Measurements from ENCODE around the gene CEBPZ. TPM values are rescaled to one million over a fixed set of nuclear protein-coding genes. Genes with fewer than 3 reads are reported as not detected.

CEBPZ gene
- total RNA-seq, 1 experiment from 2014 or later = 146 TPM

- TF ChIP-seq, protein P1, sequence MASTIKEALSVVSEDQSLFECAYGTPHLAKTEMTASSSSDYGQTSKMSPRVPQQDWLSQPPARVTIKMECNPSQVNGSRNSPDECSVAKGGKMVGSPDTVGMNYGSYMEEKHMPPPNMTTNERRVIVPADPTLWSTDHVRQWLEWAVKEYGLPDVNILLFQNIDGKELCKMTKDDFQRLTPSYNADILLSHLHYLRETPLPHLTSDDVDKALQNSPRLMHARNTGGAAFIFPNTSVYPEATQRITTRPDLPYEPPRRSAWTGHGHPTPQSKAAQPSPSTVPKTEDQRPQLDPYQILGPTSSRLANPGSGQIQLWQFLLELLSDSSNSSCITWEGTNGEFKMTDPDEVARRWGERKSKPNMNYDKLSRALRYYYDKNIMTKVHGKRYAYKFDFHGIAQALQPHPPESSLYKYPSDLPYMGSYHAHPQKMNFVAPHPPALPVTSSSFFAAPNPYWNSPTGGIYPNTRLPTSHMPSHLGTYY (CRISPR knock-in tag; IDR thresholded peaks at IDR 0.05) = no peak
- TF ChIP-seq, protein P2, sequence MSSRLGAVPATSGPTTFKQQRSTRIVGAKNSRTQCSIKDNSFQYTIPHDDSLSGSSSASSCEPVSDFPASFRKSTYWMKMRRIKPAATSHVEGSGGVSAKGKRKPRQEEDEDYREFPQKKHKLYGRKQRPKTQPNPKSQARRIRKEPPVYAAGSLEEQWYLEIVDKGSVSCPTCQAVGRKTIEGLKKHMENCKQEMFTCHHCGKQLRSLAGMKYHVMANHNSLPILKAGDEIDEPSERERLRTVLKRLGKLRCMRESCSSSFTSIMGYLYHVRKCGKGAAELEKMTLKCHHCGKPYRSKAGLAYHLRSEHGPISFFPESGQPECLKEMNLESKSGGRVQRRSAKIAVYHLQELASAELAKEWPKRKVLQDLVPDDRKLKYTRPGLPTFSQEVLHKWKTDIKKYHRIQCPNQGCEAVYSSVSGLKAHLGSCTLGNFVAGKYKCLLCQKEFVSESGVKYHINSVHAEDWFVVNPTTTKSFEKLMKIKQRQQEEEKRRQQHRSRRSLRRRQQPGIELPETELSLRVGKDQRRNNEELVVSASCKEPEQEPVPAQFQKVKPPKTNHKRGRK (CRISPR knock-in tag; IDR thresholded peaks at IDR 0.05; ENCODE audit: borderline replicate concordance) = no peak
- no peak for TF ChIP-seq ZNF263 (CRISPR knock-in tag; IDR thresholded peaks at IDR 0.05; ENCODE audit: low read depth)
- no peak for TF ChIP-seq ZNF317 (CRISPR knock-in tag; IDR thresholded peaks at IDR 0.05; ENCODE audit: borderline replicate concordance, low read depth)
- no peak for TF ChIP-seq ESRRA (CRISPR knock-in tag; IDR thresholded peaks at IDR 0.05; ENCODE audit: borderline replicate concordance)
- TF ChIP-seq MYBL2 (CRISPR knock-in tag; IDR thresholded peaks at IDR 0.05) = no peak
- TF ChIP-seq, protein P3, sequence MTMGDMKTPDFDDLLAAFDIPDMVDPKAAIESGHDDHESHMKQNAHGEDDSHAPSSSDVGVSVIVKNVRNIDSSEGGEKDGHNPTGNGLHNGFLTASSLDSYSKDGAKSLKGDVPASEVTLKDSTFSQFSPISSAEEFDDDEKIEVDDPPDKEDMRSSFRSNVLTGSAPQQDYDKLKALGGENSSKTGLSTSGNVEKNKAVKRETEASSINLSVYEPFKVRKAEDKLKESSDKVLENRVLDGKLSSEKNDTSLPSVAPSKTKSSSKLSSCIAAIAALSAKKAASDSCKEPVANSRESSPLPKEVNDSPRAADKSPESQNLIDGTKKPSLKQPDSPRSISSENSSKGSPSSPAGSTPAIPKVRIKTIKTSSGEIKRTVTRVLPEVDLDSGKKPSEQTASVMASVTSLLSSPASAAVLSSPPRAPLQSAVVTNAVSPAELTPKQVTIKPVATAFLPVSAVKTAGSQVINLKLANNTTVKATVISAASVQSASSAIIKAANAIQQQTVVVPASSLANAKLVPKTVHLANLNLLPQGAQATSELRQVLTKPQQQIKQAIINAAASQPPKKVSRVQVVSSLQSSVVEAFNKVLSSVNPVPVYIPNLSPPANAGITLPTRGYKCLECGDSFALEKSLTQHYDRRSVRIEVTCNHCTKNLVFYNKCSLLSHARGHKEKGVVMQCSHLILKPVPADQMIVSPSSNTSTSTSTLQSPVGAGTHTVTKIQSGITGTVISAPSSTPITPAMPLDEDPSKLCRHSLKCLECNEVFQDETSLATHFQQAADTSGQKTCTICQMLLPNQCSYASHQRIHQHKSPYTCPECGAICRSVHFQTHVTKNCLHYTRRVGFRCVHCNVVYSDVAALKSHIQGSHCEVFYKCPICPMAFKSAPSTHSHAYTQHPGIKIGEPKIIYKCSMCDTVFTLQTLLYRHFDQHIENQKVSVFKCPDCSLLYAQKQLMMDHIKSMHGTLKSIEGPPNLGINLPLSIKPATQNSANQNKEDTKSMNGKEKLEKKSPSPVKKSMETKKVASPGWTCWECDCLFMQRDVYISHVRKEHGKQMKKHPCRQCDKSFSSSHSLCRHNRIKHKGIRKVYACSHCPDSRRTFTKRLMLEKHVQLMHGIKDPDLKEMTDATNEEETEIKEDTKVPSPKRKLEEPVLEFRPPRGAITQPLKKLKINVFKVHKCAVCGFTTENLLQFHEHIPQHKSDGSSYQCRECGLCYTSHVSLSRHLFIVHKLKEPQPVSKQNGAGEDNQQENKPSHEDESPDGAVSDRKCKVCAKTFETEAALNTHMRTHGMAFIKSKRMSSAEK (CRISPR knock-in tag; IDR thresholded peaks at IDR 0.05; ENCODE audit: borderline replicate concordance) = no peak
- no peak for TF ChIP-seq HMGA2 (CRISPR knock-in tag; IDR thresholded peaks at IDR 0.05)
- TF ChIP-seq RELA (CRISPR knock-in tag; IDR thresholded peaks at IDR 0.05; ENCODE audit: borderline replicate concordance) = no peak
- TF ChIP-seq OVOL2 (CRISPR knock-in tag; IDR thresholded peaks at IDR 0.05; ENCODE audit: borderline replicate concordance) = no peak
- TF ChIP-seq NFE2L1 (CRISPR knock-in tag; IDR thresholded peaks at IDR 0.05) = no peak
- TF ChIP-seq, protein P4, sequence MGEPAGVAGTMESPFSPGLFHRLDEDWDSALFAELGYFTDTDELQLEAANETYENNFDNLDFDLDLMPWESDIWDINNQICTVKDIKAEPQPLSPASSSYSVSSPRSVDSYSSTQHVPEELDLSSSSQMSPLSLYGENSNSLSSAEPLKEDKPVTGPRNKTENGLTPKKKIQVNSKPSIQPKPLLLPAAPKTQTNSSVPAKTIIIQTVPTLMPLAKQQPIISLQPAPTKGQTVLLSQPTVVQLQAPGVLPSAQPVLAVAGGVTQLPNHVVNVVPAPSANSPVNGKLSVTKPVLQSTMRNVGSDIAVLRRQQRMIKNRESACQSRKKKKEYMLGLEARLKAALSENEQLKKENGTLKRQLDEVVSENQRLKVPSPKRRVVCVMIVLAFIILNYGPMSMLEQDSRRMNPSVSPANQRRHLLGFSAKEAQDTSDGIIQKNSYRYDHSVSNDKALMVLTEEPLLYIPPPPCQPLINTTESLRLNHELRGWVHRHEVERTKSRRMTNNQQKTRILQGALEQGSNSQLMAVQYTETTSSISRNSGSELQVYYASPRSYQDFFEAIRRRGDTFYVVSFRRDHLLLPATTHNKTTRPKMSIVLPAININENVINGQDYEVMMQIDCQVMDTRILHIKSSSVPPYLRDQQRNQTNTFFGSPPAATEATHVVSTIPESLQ (CRISPR knock-in tag; IDR thresholded peaks at IDR 0.05) = no peak
Observed at GRCh38 chr2:37271376-37272067, 40.1 kb upstream of the CEBPZ start (continued).

DNA sequence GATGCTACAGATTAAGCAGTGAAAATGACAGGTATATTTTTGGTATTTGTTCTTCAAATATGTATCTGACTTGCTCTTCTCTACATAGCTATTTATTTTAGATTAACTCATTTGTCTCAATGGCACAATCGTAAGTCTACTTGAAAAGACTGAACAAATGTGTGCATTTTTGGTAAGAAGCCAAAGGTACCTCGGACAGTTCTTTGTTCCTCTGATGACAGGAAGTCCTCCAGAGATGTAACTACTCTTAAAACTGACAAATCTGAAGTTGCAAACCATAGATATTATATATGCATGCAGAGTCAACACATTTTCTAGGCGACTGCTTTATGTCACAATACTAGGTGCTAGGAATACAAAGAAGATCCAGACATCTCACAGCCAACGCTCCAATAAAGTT lies 36.7 kb upstream of the CEBPZ start:
- H3K27me3 Mint-ChIP-seq (ENCODE audit: low read depth) = no peaks in the 10 kb centered on the region
- ChIA-PET CTCF (no interaction called here), POLR2A (no interaction called here)
- H3K4me3 Mint-ChIP-seq = no peak overlapping the region
- no peak for ATAC-seq
- peaks cover 35% of the 10 kb centered on the region for H3K4me1 Mint-ChIP-seq
- peaks cover 37% of the 10 kb centered on the region for H3K36me3 Mint-ChIP-seq
- 0 out of 2 replicates have a peak overlapping the region, but pooled peaks have one; percentile 13 for H3K27ac Mint-ChIP-seq
- DNase-seq (ENCODE audit: low spot score) = no peak
- no peaks in the 10 kb centered on the region for H3K9me3 Mint-ChIP-seq
- no peak for TF ChIP-seq GTF2I (CRISPR knock-in tag; conservative IDR thresholded peaks at IDR 0.05)
- TF ChIP-seq, protein P5, sequence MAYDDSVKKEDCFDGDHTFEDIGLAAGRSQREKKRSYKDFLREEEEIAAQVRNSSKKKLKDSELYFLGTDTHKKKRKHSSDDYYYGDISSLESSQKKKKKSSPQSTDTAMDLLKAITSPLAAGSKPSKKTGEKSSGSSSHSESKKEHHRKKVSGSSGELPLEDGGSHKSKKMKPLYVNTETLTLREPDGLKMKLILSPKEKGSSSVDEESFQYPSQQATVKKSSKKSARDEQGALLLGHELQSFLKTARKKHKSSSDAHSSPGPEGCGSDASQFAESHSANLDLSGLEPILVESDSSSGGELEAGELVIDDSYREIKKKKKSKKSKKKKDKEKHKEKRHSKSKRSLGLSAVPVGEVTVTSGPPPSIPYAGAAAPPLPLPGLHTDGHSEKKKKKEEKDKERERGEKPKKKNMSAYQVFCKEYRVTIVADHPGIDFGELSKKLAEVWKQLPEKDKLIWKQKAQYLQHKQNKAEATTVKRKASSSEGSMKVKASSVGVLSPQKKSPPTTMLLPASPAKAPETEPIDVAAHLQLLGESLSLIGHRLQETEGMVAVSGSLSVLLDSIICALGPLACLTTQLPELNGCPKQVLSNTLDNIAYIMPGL (CRISPR knock-in tag; IDR thresholded peaks at IDR 0.05) = no peak
- no peak for TF ChIP-seq NR3C1 (CRISPR knock-in tag; conservative IDR thresholded peaks at IDR 0.05; ENCODE audit: low read depth)
- TF ChIP-seq FOXK1 (CRISPR knock-in tag; IDR thresholded peaks at IDR 0.05) = no peak
- TF ChIP-seq RORB (CRISPR knock-in tag; IDR thresholded peaks at IDR 0.05) = no peak
- TF ChIP-seq ZNF138 (CRISPR knock-in tag; conservative IDR thresholded peaks at IDR 0.05) = no peak
- TF ChIP-seq SOX15 (CRISPR knock-in tag; IDR thresholded peaks at IDR 0.05) = no peak
- no peak for TF ChIP-seq ZNF317 (CRISPR knock-in tag; IDR thresholded peaks at IDR 0.05; ENCODE audit: borderline replicate concordance, low read depth)
- TF ChIP-seq, protein P6, sequence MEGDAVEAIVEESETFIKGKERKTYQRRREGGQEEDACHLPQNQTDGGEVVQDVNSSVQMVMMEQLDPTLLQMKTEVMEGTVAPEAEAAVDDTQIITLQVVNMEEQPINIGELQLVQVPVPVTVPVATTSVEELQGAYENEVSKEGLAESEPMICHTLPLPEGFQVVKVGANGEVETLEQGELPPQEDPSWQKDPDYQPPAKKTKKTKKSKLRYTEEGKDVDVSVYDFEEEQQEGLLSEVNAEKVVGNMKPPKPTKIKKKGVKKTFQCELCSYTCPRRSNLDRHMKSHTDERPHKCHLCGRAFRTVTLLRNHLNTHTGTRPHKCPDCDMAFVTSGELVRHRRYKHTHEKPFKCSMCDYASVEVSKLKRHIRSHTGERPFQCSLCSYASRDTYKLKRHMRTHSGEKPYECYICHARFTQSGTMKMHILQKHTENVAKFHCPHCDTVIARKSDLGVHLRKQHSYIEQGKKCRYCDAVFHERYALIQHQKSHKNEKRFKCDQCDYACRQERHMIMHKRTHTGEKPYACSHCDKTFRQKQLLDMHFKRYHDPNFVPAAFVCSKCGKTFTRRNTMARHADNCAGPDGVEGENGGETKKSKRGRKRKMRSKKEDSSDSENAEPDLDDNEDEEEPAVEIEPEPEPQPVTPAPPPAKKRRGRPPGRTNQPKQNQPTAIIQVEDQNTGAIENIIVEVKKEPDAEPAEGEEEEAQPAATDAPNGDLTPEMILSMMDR (IDR thresholded peaks at IDR 0.05) = no peak
- TF ChIP-seq ZNF232 (CRISPR knock-in tag; IDR thresholded peaks at IDR 0.05) = no peak
- no peak for TF ChIP-seq IRF2 (CRISPR knock-in tag; IDR thresholded peaks at IDR 0.05; ENCODE audit: borderline replicate concordance, low read depth)
- no peak for TF ChIP-seq ZNF671 (CRISPR knock-in tag; IDR thresholded peaks at IDR 0.05)
